Cardiac septum (tissue), 1 donor: ENCODE measurements around the gene FAM107B. TPM values are rescaled to one million over a fixed set of nuclear protein-coding genes. Genes with fewer than 3 reads are reported as not detected.

Experiments
- DNase-seq: peaks from one replicate; pipeline ENCODE4 v3.0.0-alpha.2; 2020; ENCODE audit warnings: low spot score
- intact Hi-C: fragments of 100-400 bp; cut with DNase I; formaldehyde crosslinking; loops from one replicate; pipeline ENCODE4 v1.14.0; 2022
- total RNA-seq: library from RNA; stranded (reverse); fragmentation: NEBNext Ultra II Directional; extraction: Animal tissue kit (Norgen Biotek cat#: 25700); gene quantifications from one replicate; pipeline ENCODE4 v1.2.1, GENCODE V29; 2021
- donor health status: DM: no; HTN: no; CAD: no.

Gene FAM107B
- total RNA-seq, 1 donor from 2014 or later: 8.6 TPM

GRCh38 chr10:14574885-14575284 lies 199.8 kb downstream of the FAM107B start:
- no peak for DNase-seq
- intact Hi-C loops: no loop called here

- DNase-seq: no peak
- intact Hi-C loops: no loop called here
Observed at GRCh38 chr10:14574291-14574690, 200.4 kb downstream of the FAM107B start.

GRCh38 chr10:14573666-14574261 lies 200.9 kb downstream of the FAM107B start:
- DNase-seq: no peak
- intact Hi-C loops: no loop called here

GRCh38 chr10:14572811-14573210 lies 201.9 kb downstream of the FAM107B start:
- DNase-seq: no peak
- intact Hi-C loops: no loop called here

- no peak for DNase-seq
- intact Hi-C loops: no loop called here
Observed at GRCh38 chr10:14571866-14572507, 202.7 kb downstream of the FAM107B start.

- DNase-seq: no peak
- intact Hi-C loops: no loop called here
Observed at GRCh38 chr10:14570800-14571199, 203.9 kb downstream of the FAM107B start.

GRCh38 chr10:14569274-14570060 lies 205.2 kb downstream of the FAM107B start:
- intact Hi-C loops: no loop called here
- DNase-seq: no peak

GRCh38 chr10:14567421-14567820 lies 207.3 kb downstream of the FAM107B start:
- intact Hi-C loops: no loop called here
- no peak for DNase-seq

- no peak for DNase-seq
- intact Hi-C loops: no loop called here
Observed at GRCh38 chr10:14566498-14566897, 208.2 kb downstream of the FAM107B start.

- DNase-seq: no peak
- intact Hi-C loops: no loop called here
Observed at GRCh38 chr10:14565199-14565598, 209.5 kb downstream of the FAM107B start.

GRCh38 chr10:14564268-14564744 lies 210.4 kb downstream of the FAM107B start:
- no peak for DNase-seq
- intact Hi-C loops: no loop called here

- intact Hi-C loops: no loop called here
- DNase-seq: no peak
Observed at GRCh38 chr10:14563359-14563940, 211.2 kb downstream of the FAM107B start.

GRCh38 chr10:14563076-14563336 lies 211.7 kb downstream of the FAM107B start:
- intact Hi-C loops: no loop called here
- no peak for DNase-seq

- no peak for DNase-seq
- intact Hi-C loops: no loop called here
Observed at GRCh38 chr10:14562218-14563075, 212.2 kb downstream of the FAM107B start.

- DNase-seq: no peak
- intact Hi-C loops: no loop called here
Observed at GRCh38 chr10:14560791-14561765, 213.6 kb downstream of the FAM107B start.

GRCh38 chr10:14560274-14560673 lies 214.4 kb downstream of the FAM107B start:
- peak; percentile 91 for DNase-seq
- intact Hi-C loops: no loop called here

- no peak for DNase-seq
- intact Hi-C loops: no loop called here
Observed at GRCh38 chr10:14558025-14558424, 216.7 kb downstream of the FAM107B start.

- intact Hi-C loops: no loop called here
Observed at GRCh38 chr10:14557567-14557966, 217.1 kb downstream of the FAM107B start.

More at GRCh38 chr10:14557567-14557966, 217.1 kb downstream of the FAM107B start:
- DNase-seq: no peak
